Measurements from ENCODE around the gene BACH1.
A peak's percentile ranks its signal among the peaks of the same experiment; 100 is the strongest.

GRCh38 chr21:29347274-29347681 is 48.6 kb downstream of the BACH1 start:
- TF ChIP-seq POLR2A (IDR thresholded peaks at IDR 0.05) (no peak), CTCF (IDR thresholded peaks at IDR 0.05 in 8 of 11, conservative IDR thresholded peaks at IDR 0.05 in 3 of 11) (no peak), POLR2AphosphoS5 (IDR thresholded peaks at IDR 0.05) (peak in 1 of 3 donors; percentile 37)
